Adipocyte (in vitro differentiated cells): ENCODE results near the gene LPAR1.
A peak's percentile ranks its signal among the peaks of the same experiment; 100 is the strongest.
"Not testable (repeated sequence)": the region's sequence is repeated elsewhere in the genome, so short reads cannot be mapped to it uniquely, and the experiment has no call there.

ENCODE experiments used
- DNase-seq: peaks from one replicate; pipeline ENCODE4 v3.0.0-alpha.2; 2015; ENCODE audit warnings: low read depth
- H3K27me3 ChIP-seq: replicated peaks from 2 replicates; pipeline ENCODE4 v1.7.0; 2013; ENCODE audit warnings: mild to moderate bottlenecking, low read length, moderate library complexity; ENCODE audit not compliant: control insufficient read depth, insufficient read depth
- H3K36me3 ChIP-seq: 2 replicates; pipeline ENCODE4 v1.7.0; 2013; ENCODE audit warnings: low read length, mild to moderate bottlenecking, moderate library complexity; ENCODE audit not compliant: control insufficient read depth, insufficient read depth, severe bottlenecking
- H3K4me1 ChIP-seq: 2 replicates; pipeline ENCODE4 v1.7.0; 2013; ENCODE audit warnings: mild to moderate bottlenecking, low read length, moderate library complexity; ENCODE audit not compliant: control insufficient read depth, insufficient read depth
- H3K4me3 ChIP-seq: 2 replicates; pipeline ENCODE4 v1.7.0; 2013; ENCODE audit warnings: mild to moderate bottlenecking, low read length, moderate library complexity
- H3K9ac ChIP-seq: 2 replicates; pipeline ENCODE4 v1.7.0; 2013; ENCODE audit warnings: mild to moderate bottlenecking, low read length, moderate library complexity
- H3K9me3 ChIP-seq: 2 replicates; pipeline ENCODE4 v1.7.0; 2013; ENCODE audit warnings: mild to moderate bottlenecking, low read length, moderate library complexity; ENCODE audit not compliant: control insufficient read depth

LPAR1 gene

DNA sequence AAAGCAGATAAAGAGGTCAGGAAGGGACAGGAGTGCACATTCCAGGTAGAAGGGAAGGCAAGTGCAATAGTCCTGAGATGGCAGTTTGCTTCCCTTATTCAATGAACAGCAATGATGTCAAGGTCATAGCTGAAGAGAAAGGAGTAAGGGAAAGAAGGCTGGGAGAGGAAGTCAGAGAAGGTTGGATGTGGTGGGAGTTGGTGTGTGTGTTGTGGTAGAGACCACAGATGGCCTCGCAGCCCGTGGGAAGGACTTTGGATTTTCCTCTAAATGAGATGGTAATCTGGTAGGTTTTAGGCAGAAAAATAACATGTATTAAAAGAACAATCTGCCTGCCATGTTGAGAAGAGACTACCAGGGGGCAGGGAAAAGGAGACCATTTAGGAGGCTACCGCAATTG is 25.1 kb upstream of the LPAR1 start:
- H3K36me3 ChIP-seq = no peaks in the 10 kb centered on the region
- peaks cover 20% of the 10 kb centered on the region for H3K4me1 ChIP-seq
- H3K9ac ChIP-seq = no peak overlapping the region
- no peaks in the 10 kb centered on the region for H3K27me3 ChIP-seq
- no peaks in the 10 kb centered on the region for H3K9me3 ChIP-seq
- DNase-seq = no peak
- no peak overlapping the region for H3K4me3 ChIP-seq

DNA sequence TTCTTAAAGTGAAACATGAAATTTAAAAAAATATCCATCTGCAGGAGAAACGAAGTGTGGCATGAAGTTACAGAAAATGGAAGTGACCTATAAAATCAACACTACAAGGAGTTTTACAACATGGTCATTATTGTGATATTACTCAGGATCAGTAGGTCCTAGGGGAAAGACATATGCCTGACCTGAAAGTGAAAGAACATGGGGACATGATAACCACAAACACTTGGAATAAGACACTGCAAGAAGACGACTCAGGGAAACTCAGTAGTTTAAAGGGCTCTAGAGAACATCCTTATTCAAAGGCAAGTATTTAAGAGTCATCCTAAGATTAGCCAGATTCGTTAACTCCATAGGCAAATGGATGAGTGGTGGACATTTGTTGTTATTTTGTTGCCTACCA is 19.9 kb upstream of the LPAR1 start:
- Histone ChIP-seq H3K9me3 (no peaks in the 10 kb centered on the region), H3K4me3 (no peak overlapping the region), H3K36me3 (no peaks in the 10 kb centered on the region), H3K9ac (no peak overlapping the region), H3K27me3 (no peaks in the 10 kb centered on the region), H3K4me1 (peaks cover 9% of the 10 kb centered on the region)
- no peak for DNase-seq

DNA sequence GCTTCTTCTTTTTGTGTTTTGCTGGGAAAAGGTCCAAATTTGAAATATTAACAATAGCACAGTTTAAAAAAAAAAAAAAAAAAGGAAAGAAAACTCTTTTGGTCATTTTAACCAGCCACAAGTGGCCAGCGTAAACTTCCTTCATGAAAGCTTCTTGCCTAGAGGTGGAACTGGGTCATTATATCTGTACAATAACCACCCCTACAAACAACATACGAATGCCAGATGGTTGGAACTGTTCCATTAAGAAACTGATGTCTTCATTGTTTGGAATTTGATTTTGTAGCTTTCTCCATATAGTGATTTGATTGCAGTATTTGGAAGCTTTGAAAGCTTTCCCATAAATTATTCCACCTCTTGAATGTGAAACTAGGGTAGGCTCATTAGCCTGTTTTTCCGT is 18.3 kb upstream of the LPAR1 start:
- no peaks in the 10 kb centered on the region for H3K9me3 ChIP-seq
- H3K9ac ChIP-seq = peak overlapping the region; percentile 30
- H3K36me3 ChIP-seq = no peaks in the 10 kb centered on the region

DNA sequence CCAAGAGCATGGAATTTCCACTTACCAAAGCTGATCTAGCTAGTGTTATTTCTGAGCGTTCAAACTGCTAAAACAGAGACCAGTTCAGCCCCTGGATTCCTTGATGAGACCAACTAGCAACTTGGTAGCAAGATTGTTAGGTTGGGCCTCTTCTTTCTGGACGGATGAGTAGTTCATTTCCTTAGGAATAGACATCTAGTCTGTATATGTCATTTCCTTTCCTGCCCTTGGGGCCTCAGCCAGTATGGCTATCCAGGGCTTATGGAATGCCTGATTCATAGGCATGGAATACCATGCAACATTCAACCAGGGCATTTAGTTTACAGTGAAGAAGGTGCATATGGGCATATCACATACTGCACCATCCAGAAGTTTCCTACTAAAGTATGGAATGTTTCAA is 14.5 kb upstream of the LPAR1 start:
- Histone ChIP-seq H3K9ac (no peak overlapping the region), H3K9me3 (no peaks in the 10 kb centered on the region), H3K4me3 (no peak overlapping the region), H3K4me1 (peaks cover 9% of the 10 kb centered on the region), H3K36me3 (no peaks in the 10 kb centered on the region), H3K27me3 (no peaks in the 10 kb centered on the region)
- DNase-seq = peak; percentile 31

More for the DNA sequence above, 18.3 kb upstream of the LPAR1 start:
- peak; percentile 74 for DNase-seq
- H3K4me1 ChIP-seq = peaks cover 9% of the 10 kb centered on the region
- peak overlapping the region; percentile 39 for H3K4me3 ChIP-seq
- H3K27me3 ChIP-seq = no peaks in the 10 kb centered on the region

DNA sequence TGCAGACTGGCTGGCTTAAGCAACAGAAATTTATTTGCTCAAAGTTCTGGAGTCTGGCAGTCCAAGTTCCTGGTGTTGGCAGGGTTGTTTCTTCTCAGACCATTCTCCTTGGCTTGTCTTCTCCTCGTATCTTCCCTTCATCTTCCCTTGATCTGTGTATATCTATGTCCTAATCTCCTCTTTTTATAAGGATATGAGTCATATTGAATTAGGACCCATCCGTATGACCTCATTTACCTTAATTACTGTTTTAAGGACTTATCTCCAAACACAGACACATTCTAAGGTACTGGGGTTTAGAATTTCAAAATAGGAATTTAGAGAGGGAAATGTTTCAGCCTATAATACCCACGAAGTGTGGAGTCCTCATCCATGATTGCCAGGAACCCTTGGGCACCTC is 13.1 kb upstream of the LPAR1 start:
- Histone ChIP-seq H3K27me3 (no peaks in the 10 kb centered on the region), H3K36me3 (no peaks in the 10 kb centered on the region), H3K9me3 (no peaks in the 10 kb centered on the region), H3K4me3 (no peak overlapping the region), H3K9ac (no peak overlapping the region), H3K4me1 (peaks cover 2% of the 10 kb centered on the region)
- DNase-seq = no peak

DNA sequence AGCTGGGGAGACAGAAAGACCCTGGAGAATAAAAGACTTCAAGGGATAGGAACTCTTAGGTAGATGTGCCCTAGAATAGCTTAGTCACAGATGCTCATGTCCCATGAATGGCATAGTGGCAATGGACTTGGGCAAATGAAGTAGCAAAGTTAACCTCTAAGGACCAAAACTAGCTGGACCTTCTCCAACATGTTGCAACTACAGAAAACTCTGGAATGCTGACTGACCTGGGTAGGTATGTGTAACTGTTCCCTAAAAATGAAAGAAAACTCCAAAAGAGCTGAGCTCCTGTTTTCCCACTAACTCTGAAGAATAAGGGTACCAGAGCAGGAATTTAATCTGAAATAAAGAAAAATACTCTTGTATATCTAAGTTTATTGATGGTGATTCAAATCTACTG is 12.5 kb upstream of the LPAR1 start:
- no peaks in the 10 kb centered on the region for H3K4me1 ChIP-seq
- H3K4me3 ChIP-seq = no peak overlapping the region
- DNase-seq = peak; percentile 45
- no peaks in the 10 kb centered on the region for H3K9me3 ChIP-seq
- no peak overlapping the region for H3K9ac ChIP-seq
- H3K27me3 ChIP-seq = no peaks in the 10 kb centered on the region
- H3K36me3 ChIP-seq = no peaks in the 10 kb centered on the region

DNA sequence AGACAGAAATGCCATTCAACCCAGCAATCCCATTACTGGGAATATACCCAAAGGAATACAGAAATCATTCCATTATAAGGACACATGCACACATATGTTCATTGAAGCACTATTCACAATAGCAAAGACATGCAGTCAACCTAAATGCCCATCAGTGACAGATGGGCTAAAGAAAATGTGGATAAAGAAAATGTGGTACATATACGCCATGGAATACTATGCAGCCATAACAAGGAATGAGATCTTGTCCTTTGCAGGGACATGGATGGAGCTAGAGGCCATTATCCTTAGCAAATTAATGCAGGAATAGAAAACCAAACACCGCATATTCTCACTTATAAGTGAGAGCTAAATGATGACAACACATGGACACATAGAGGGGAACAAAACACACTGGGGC is 9.0 kb upstream of the LPAR1 start:
- H3K9ac ChIP-seq, DNase-seq, H3K27me3 ChIP-seq, H3K36me3 ChIP-seq, H3K4me3 ChIP-seq, H3K4me1 ChIP-seq, H3K9me3 ChIP-seq: not testable (repeated sequence)

DNA sequence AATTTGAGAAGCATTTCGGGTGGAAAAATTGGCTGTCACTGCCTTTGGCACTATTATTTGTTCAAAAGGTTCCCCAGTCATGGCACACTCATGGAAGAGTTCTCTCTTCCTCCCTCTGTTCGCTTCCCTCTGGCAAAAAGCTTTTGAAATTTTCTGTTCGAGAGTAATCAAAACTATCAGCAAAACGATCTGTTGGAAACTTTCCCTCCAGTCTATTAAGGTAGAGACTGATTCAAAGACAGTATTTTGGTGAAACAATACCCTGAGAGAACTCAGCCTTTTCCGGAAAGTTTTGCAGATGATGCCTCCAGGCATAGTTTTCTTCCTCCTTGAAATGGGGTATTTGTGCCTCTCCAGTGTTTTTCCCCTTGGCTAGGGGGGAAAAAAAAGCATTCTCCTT is 3.6 kb upstream of the LPAR1 start:
- no peak for DNase-seq
- Histone ChIP-seq H3K4me3 (no peak overlapping the region), H3K36me3 (no peaks in the 10 kb centered on the region), H3K27me3 (no peaks in the 10 kb centered on the region), H3K4me1 (no peaks in the 10 kb centered on the region), H3K9me3 (no peaks in the 10 kb centered on the region), H3K9ac (no peak overlapping the region)

DNA sequence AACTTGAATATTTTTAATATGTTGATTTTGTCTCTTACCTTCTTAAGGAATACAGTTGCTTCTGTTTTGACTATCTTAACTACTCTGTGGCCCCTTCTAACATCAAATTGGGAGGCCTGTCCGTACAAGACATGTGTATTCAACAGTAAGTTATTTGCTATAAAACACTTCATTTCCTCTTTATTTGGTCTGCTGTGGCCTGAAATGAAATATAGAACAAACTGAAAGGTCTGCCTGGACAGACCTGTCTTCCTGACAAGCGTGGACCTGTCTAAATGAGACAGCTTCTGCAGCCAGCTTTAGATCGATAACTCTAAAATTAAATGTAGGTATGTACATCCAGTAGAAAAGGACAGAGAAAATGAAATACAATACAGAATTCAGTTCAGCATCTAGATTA is 2.2 kb upstream of the LPAR1 start:
- H3K27me3 ChIP-seq = no peaks in the 10 kb centered on the region
- H3K9me3 ChIP-seq = no peaks in the 10 kb centered on the region
- DNase-seq = no peak
- H3K9ac ChIP-seq = no peak overlapping the region
- H3K4me3 ChIP-seq = no peak overlapping the region
- H3K36me3 ChIP-seq = no peaks in the 10 kb centered on the region
- H3K4me1 ChIP-seq = peaks cover 8% of the 10 kb centered on the region

DNA sequence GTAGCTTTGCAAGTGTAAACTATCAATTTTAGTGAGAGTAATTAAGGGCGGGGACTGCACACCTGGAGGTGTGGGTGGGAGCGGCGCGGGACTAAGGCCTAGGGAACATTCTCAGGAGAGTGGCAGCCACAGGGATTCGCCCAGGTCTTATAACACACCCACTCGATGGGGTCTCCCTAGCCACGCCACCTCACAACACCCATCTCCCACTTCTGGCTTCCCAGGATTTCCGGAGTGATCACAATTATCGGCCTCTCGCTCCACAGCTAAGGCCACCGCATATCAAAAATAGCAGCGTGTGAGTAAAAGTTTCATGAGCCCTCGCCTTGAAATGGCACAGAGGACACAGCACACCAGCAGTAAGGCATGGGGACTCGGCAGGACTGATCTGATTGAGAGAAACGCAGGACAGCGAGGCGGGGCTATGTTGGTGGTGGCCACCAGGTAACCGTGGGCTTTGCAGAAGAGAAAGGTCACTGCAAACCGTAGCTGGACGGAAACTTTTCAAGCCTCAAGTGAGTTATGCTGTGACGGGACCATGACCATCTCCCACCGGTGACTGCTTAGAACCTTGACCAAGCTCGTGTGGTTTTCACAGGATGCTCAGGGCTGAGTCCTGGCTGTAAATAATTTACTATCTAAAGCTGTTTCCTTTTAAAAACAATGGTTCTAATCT is 1.1 kb upstream of the LPAR1 start:
- H3K36me3 ChIP-seq = no peaks in the 10 kb centered on the region
- peak overlapping the region; percentile 99 for H3K9ac ChIP-seq
- H3K4me3 ChIP-seq = peak overlapping the region; percentile 95
- no peaks in the 10 kb centered on the region for H3K27me3 ChIP-seq
- DNase-seq = no peak
- H3K4me1 ChIP-seq = peaks cover 19% of the 10 kb centered on the region
- no peaks in the 10 kb centered on the region for H3K9me3 ChIP-seq

DNA sequence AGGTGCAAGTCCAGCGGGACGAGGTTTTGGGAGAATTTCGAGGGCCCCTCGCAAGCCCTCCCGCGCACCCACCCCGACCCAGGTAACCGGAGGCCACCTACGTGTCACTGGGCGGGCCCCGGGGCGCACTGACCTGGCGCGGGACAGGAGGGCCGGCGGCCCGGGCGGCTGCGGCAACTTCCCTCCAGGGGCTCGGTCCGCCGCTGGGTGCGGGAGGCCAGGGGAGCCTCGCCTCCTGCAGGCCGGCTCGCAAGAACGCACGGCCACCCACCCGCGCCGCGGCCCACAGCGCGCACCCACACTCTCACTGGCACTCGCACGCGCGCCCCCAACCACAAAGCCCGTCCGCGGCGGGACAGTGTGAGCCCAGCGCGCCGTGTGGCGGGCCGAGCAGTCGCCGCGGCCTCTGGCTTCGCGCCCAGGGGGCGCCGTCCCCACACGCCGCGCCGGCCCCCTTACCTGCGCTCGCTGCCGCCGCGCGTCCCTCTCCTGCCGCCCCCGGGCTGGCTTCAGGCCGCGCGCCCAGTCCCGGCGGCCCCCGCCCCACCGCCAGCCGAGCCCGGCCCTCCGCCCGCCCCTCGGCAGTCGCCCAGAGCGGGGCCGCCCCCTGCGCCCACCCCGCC is 451 bp downstream of the LPAR1 start:
- peak overlapping the region; percentile 99 for H3K9ac ChIP-seq
- H3K4me1 ChIP-seq = peaks cover 32% of the 10 kb centered on the region
- no peaks in the 10 kb centered on the region for H3K27me3 ChIP-seq
- H3K9me3 ChIP-seq = no peaks in the 10 kb centered on the region
- peak; percentile 76 for DNase-seq
- H3K36me3 ChIP-seq = no peaks in the 10 kb centered on the region
- H3K4me3 ChIP-seq = peak overlapping the region; percentile 95

DNA sequence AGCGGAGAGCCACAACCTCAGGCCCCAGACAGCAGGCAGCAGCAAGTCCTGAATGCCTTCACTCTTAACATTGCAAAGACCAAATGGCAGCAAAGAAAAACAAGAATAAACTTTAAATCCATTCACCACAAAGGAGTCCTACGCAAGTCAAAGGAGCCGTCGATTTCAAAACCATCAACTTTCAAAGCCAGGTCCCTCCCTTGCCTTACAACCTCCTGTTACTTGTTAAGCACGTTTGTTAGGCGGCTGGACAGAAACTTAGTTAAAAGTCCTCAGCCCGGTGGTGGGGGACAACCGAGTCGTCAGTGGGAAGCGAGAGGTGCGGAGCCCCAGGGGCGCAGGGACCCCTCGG is 938 bp downstream of the LPAR1 start:
- no peaks in the 10 kb centered on the region for H3K27me3 ChIP-seq
- H3K4me3 ChIP-seq = peak overlapping the region; percentile 95
- peak overlapping the region; percentile 99 for H3K9ac ChIP-seq
- H3K4me1 ChIP-seq = peaks cover 37% of the 10 kb centered on the region
- H3K9me3 ChIP-seq = no peaks in the 10 kb centered on the region
- peak; percentile 55 for DNase-seq
- no peaks in the 10 kb centered on the region for H3K36me3 ChIP-seq
